PC-9 (cell line): Measurements from ENCODE around the gene LLPH. TPM values are rescaled to one million over a fixed set of nuclear protein-coding genes. Genes with fewer than 3 reads are reported as not detected.

Experiments
- BruUV-seq: library from RNA; stranded (reverse); fragments of 400-500 nt; replicated peaks from 2 replicates; lab custom pipeline; 2021; lab: Mats Ljungman, UMichigan
- CTCF ChIA-PET: fragments of 300-600 bp; sonication (Branson Sonifier 250); formaldehyde crosslinking; loops from one replicate; lab custom pipeline; 2022; ENCODE audit warnings: antibody characterized with exemption; lab: Charles Lee
- POLR2A ChIA-PET: fragments of 300-600 bp; sonication (Branson Sonifier 250); formaldehyde crosslinking; loops from one replicate; lab custom pipeline; 2022; ENCODE audit warnings: antibody characterized with exemption; ENCODE audit not compliant: unreplicated experiment; lab: Charles Lee
- DNase-seq, 2 experiments: peaks; one replicate each; pipeline versions ENCODE4 v3.0.0 to v3.0.0-alpha.2; 2015 to 2022; ENCODE audit warnings: mixed read lengths in 1 of 2
- H2AFZ ChIP-seq: fragments of 200-600 bp; sonication (generic); 2 replicates; pipeline ENCODE4 v1.8.1; 2017; ENCODE audit warnings: antibody characterized with exemption
- H3F3A ChIP-seq: fragments of 200-600 bp; sonication (generic); 2 replicates; pipeline ENCODE4 v1.8.1; 2017; ENCODE audit warnings: antibody characterized with exemption, mild to moderate bottlenecking, low read depth; ENCODE audit not compliant: insufficient read depth
- H3K27ac ChIP-seq: fragments of 200-600 bp; sonication (generic); 2 replicates; pipeline ENCODE4 v1.6.1; 2016; ENCODE audit warnings: mixed run types
- H3K27me3 ChIP-seq: fragments of 200-600 bp; sonication (generic); 2 replicates; pipeline ENCODE4 v1.6.1; 2016; ENCODE audit warnings: low read depth, mixed run types; ENCODE audit not compliant: insufficient read depth
- H3K36me3 ChIP-seq: fragments of 200-600 bp; sonication (generic); 2 replicates; pipeline ENCODE4 v1.6.1; 2016; ENCODE audit warnings: low read depth, mixed run types
- H3K4me1 ChIP-seq: fragments of 200-600 bp; sonication (generic); replicated peaks from 2 replicates; pipeline ENCODE4 v1.6.1; 2016; ENCODE audit warnings: mixed run types; ENCODE audit not compliant: insufficient read depth
- H3K4me2 ChIP-seq: fragments of 200-600 bp; sonication (generic); 2 replicates; pipeline ENCODE4 v1.6.1; 2017; ENCODE audit warnings: mixed run types
- H3K4me3 ChIP-seq: fragments of 200-600 bp; sonication (generic); 2 replicates; pipeline ENCODE4 v1.6.1; 2016; ENCODE audit warnings: mixed run types
- H3K79me2 ChIP-seq: fragments of 200-600 bp; sonication (generic); 2 replicates; pipeline ENCODE4 v1.6.1; 2017; ENCODE audit warnings: low read depth, mixed run types
- H3K9me2 ChIP-seq: fragments of 200-600 bp; sonication (generic); 2 replicates; pipeline ENCODE4 v1.8.1; 2017; ENCODE audit warnings: mild to moderate bottlenecking; ENCODE audit not compliant: insufficient read depth
- H3K9me3 ChIP-seq: fragments of 200-600 bp; sonication (generic); 2 replicates; pipeline ENCODE4 v1.8.1; 2016; ENCODE audit warnings: low read depth; ENCODE audit not compliant: insufficient read depth
- H4K20me1 ChIP-seq: fragments of 200-600 bp; sonication (generic); 2 replicates; pipeline ENCODE4 v1.8.1; 2017; ENCODE audit not compliant: insufficient read depth
- EZH2 ChIP-seq: fragments of 200-600 bp; sonication (generic); IDR thresholded peaks from 2 replicates; pipeline ENCODE4 v1.8.0; 2017; ENCODE audit warnings: antibody characterized with exemption, low read depth
- intact Hi-C: fragments of 100-400 bp; cut with micrococcal nuclease; formaldehyde crosslinking; loops from one replicate; pipeline ENCODE4 v1.10.0; 2022; ENCODE audit not compliant: unreplicated experiment
- total RNA-seq: library from RNA; stranded (reverse); gene quantifications from 2 replicates; pipeline ENCODE4 v1.2.3, GENCODE V29; 2021
- TF ChIP-seq, protein P1 (sequence below): fragments of 200-600 bp; sonication (generic); conservative IDR thresholded peaks from 2 replicates; pipeline ENCODE4 v1.6.1; 2017; ENCODE audit warnings: mixed run types, antibody characterized with exemption, mild to moderate bottlenecking, moderate library complexity

The LLPH gene
- total RNA-seq, 1 experiment from 2014 or later, result 25.0 TPM

DNA sequence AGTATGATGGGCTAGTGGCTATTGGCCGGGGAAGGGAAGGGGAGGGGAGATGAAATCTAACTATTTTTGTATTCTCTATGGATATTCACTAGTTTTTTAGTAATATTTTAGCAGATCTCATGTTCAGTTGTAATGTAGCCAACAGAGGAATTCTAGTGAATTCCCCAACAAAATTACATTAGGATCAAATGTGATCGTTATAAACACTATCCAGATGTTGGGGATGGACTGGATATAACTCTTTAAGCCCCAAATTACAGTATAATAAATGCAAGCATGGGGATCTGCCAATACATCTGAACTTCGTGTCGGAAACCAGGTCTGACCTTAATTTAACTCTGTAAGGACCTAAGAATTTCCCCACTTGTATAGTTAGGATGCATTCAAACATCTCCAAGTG lies 21.5 kb downstream of the LLPH start:
- ChIA-PET POLR2A (no interaction called here), CTCF (no interaction called here)
- H3K79me2 ChIP-seq, result no peaks in the 10 kb centered on the region
- no peak overlapping the region for H2AFZ ChIP-seq
- no peak for TF ChIP-seq EZH2
- TF ChIP-seq, protein P1, sequence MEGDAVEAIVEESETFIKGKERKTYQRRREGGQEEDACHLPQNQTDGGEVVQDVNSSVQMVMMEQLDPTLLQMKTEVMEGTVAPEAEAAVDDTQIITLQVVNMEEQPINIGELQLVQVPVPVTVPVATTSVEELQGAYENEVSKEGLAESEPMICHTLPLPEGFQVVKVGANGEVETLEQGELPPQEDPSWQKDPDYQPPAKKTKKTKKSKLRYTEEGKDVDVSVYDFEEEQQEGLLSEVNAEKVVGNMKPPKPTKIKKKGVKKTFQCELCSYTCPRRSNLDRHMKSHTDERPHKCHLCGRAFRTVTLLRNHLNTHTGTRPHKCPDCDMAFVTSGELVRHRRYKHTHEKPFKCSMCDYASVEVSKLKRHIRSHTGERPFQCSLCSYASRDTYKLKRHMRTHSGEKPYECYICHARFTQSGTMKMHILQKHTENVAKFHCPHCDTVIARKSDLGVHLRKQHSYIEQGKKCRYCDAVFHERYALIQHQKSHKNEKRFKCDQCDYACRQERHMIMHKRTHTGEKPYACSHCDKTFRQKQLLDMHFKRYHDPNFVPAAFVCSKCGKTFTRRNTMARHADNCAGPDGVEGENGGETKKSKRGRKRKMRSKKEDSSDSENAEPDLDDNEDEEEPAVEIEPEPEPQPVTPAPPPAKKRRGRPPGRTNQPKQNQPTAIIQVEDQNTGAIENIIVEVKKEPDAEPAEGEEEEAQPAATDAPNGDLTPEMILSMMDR, result no peak
- no peaks in the 10 kb centered on the region for H3K9me3 ChIP-seq
- intact Hi-C loops, result loop anchor here (5.0 kb wide), 1 partner anchor 552 kb away; no protein-coding TSS in a partner anchor
- H3K27ac ChIP-seq, result no peak overlapping the region
- no peaks in the 10 kb centered on the region for H3K4me1 ChIP-seq
- H3K4me2 ChIP-seq, result no peak overlapping the region
- no peak overlapping the region for H3K4me3 ChIP-seq
- H3F3A ChIP-seq, result no peaks in the 10 kb centered on the region; the same call in 1 of the 2 replicates
- H3K27me3 ChIP-seq, result no peaks in the 10 kb centered on the region
- no peaks in the 10 kb centered on the region for H3K9me2 ChIP-seq
- H4K20me1 ChIP-seq, result no peaks in the 10 kb centered on the region
- no peaks in the 10 kb centered on the region for H3K36me3 ChIP-seq
- DNase-seq, result no peak
- BruUV-seq, result no TSS peak

DNA sequence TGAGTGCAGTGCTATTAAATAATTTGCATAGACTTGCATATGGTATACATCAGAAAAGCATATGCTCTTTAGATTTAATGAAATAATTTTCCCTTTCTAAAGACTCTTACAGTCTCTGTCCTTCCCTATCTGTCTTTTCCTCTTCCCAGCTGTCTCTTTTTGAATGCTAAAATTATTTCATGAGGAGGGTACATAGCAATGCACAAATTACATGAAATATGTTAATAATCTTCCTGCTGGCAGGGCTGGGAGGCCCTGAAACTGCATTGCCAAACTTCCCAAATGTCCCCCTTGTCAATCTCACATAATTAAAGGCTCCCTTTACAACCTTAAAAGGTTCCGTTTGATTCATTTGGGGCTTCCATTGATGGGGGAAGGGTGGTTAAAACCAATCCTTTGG lies 22.2 kb downstream of the LLPH start:
- H3F3A ChIP-seq, result no peaks in the 10 kb centered on the region; the same call in 1 of the 2 replicates
- BruUV-seq, result no TSS peak
- H3K79me2 ChIP-seq, result no peaks in the 10 kb centered on the region
- no peaks in the 10 kb centered on the region for H3K9me3 ChIP-seq
- H2AFZ ChIP-seq, result no peak overlapping the region
- H3K27me3 ChIP-seq, result no peaks in the 10 kb centered on the region
- no peak overlapping the region for H3K27ac ChIP-seq
- ChIA-PET CTCF (interaction anchor here (0.8 kb wide), 1 partner anchor 796 kb away, joined by 3 read pairs; no protein-coding TSS in a partner anchor), POLR2A (no interaction called here)
- no peaks in the 10 kb centered on the region for H3K36me3 ChIP-seq
- DNase-seq, result no peak
- intact Hi-C loops, result loop anchor here (5.0 kb wide), 1 partner anchor 551 kb away; no protein-coding TSS in a partner anchor
- no peak overlapping the region for H3K4me3 ChIP-seq
- no peak overlapping the region for H3K4me2 ChIP-seq
- no peaks in the 10 kb centered on the region for H3K4me1 ChIP-seq
- no peaks in the 10 kb centered on the region for H3K9me2 ChIP-seq
- no peak for TF ChIP-seq EZH2
- TF ChIP-seq, protein P1, result no peak
- H4K20me1 ChIP-seq, result no peaks in the 10 kb centered on the region

DNA sequence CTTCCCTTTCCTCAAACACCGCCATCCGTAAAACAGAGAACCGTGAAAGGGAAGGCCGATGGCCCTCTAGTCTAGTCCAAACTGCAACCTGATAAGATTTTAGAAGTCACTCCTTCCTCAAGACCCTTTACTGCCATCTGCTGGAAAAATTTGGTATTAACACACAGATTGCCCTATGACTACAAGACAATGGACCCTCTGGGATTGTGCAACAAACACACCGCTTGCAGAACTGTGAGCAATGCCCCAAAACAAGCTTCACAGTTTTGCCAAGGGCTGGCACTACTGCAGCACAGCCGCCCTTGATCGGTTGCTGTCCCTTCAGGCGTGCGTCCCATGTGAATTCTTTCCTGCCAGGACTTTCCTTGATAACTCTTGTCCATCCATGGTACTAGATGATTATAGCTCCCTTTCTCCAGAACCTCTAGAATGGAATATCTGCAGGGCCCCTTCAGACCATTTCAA lies 23.1 kb downstream of the LLPH start:
- TF ChIP-seq EZH2, result no peak
- TF ChIP-seq, protein P1, result peak; percentile 87
- Histone ChIP-seq H3K9me2 (no peaks in the 10 kb centered on the region), H3K27me3 (no peaks in the 10 kb centered on the region), H3K9me3 (no peaks in the 10 kb centered on the region), H3K79me2 (no peaks in the 10 kb centered on the region), H3K36me3 (no peaks in the 10 kb centered on the region), H3F3A (no peaks in the 10 kb centered on the region; the same call in 1 of the 2 replicates), H3K4me1 (no peaks in the 10 kb centered on the region), H3K4me3 (no peak overlapping the region), H3K27ac (no peak overlapping the region), H2AFZ (peak overlapping the region; percentile 58; the same call in 1 of the 2 replicates), H3K4me2 (peak overlapping the region; percentile 35; the same call in 1 of the 2 replicates), H4K20me1 (no peaks in the 10 kb centered on the region)
- ChIA-PET POLR2A (no interaction called here), CTCF (interaction anchor here (0.8 kb wide), 2 partner anchors 794 to 796 kb away, joined by 3 to 4 read pairs; no protein-coding TSS in a partner anchor)
- intact Hi-C loops, result loop anchor here (1.0 to 5.0 kb wide), 2 partner anchors 550 to 801 kb away; no protein-coding TSS in a partner anchor
- peak; percentile 52 to 77 for DNase-seq
- no TSS peak for BruUV-seq
